Measurements from ENCODE around the gene SPDEF. TPM values are rescaled to one million over a fixed set of nuclear protein-coding genes. Genes with fewer than 3 reads are reported as not detected.
A peak's percentile ranks its signal among the peaks of the same experiment; 100 is the strongest.

The SPDEF gene
- total RNA-seq, 4 donors from 2014 or later: not detected

GRCh38 chr6:34534656-34535055, 21.5 kb downstream of the SPDEF start:
- TF ChIP-seq CTCF (IDR thresholded peaks at IDR 0.05) (no peak), EP300 (IDR thresholded peaks at IDR 0.05) (no peak)
- WGBS, 2 donors: 76 to 88% methylated on average over 14 to 16 of the region's 16 CpGs
- no peaks in the 10 kb centered on the region for H3K27me3 ChIP-seq

GRCh38 chr6:34534146-34534545, 22.0 kb downstream of the SPDEF start:
- 80 to 84% methylated on average over 6 of the region's 6 CpGs for WGBS, 2 donors
- TF ChIP-seq EP300 (IDR thresholded peaks at IDR 0.05) (no peak), POLR2A (IDR thresholded peaks at IDR 0.05) (no peak), CTCF (IDR thresholded peaks at IDR 0.05) (no peak)
- Histone ChIP-seq H3K4me3 (no peak overlapping the region), H3K9me3 (no peaks in the 10 kb centered on the region), H3K36me3 (no peaks in the 10 kb centered on the region), H3K4me1 (no peaks in the 10 kb centered on the region), H3K27ac (no peak overlapping the region), H3K27me3 (no peaks in the 10 kb centered on the region)
- DNase-seq (ENCODE audit: low spot score in 2 of 2): no peak

More at GRCh38 chr6:34534656-34535055, 21.5 kb downstream of the SPDEF start:
- Histone ChIP-seq H3K9me3 (no peaks in the 10 kb centered on the region), H3K4me3 (no peak overlapping the region), H3K27ac (no peak overlapping the region), H3K4me1 (no peaks in the 10 kb centered on the region), H3K36me3 (no peaks in the 10 kb centered on the region)
- DNase-seq (ENCODE audit: low spot score in 2 of 2): no peak

- no peaks in the 10 kb centered on the region for H3K27me3 ChIP-seq
- WGBS, 2 donors: 53 to 65% methylated on average over 15 of the region's 15 CpGs
- DNase-seq (ENCODE audit: low spot score in 2 of 2): no peak
- H3K27ac ChIP-seq: peak overlapping the region in 2 of 4 donors; percentile 32 to 65
- H3K36me3 ChIP-seq: no peaks in the 10 kb centered on the region
- peaks cover 0 to 6% (median 0%) of the 10 kb centered on the region in 4 donors for H3K4me1 ChIP-seq
- TF ChIP-seq EP300 (IDR thresholded peaks at IDR 0.05) (no peak), CTCF (IDR thresholded peaks at IDR 0.05) (no peak), POLR2A (IDR thresholded peaks at IDR 0.05) (no peak)
- H3K4me3 ChIP-seq: peak overlapping the region in 3 of 4 donors; percentile 3 to 46 (median 30)
- no peaks in the 10 kb centered on the region for H3K9me3 ChIP-seq
Observed at GRCh38 chr6:34532230-34532629, 23.9 kb downstream of the SPDEF start.

GRCh38 chr6:34531580-34532201, 24.4 kb downstream of the SPDEF start:
- H3K27me3 ChIP-seq: no peaks in the 10 kb centered on the region
- H3K9me3 ChIP-seq: no peaks in the 10 kb centered on the region
- WGBS, 2 donors: 75 to 82% methylated on average over 29 of the region's 29 CpGs
- TF ChIP-seq POLR2A (IDR thresholded peaks at IDR 0.05): peak in 1 of 2 donors; percentile 92
- TF ChIP-seq CTCF (IDR thresholded peaks at IDR 0.05): peak in 1 of 5 experiments; percentile 6
- peak in 1 of 2 donors; percentile 80 for TF ChIP-seq EP300 (IDR thresholded peaks at IDR 0.05)
- peak; percentile 72 to 76 for DNase-seq (ENCODE audit: low spot score in 2 of 2)
- peak overlapping the region in 3 of 4 donors; percentile 17 to 69 (median 62) for H3K27ac ChIP-seq
- no peaks in the 10 kb centered on the region for H3K36me3 ChIP-seq
- H3K4me3 ChIP-seq: peak overlapping the region in 2 of 4 donors; percentile 30 to 46
- H3K4me1 ChIP-seq: peaks cover 0 to 9% (median under 1%) of the 10 kb centered on the region in 4 donors

GRCh38 chr6:34530753-34531365, 25.3 kb downstream of the SPDEF start:
- peak overlapping the region in 2 of 4 donors; percentile 17 to 69 for H3K27ac ChIP-seq
- 90 to 92% methylated on average over 18 of the region's 18 CpGs for WGBS, 2 donors
- no peak for TF ChIP-seq EP300 (IDR thresholded peaks at IDR 0.05)
- TF ChIP-seq CTCF (IDR thresholded peaks at IDR 0.05): no peak
- TF ChIP-seq POLR2A (IDR thresholded peaks at IDR 0.05): no peak

More at GRCh38 chr6:34530753-34531365, 25.3 kb downstream of the SPDEF start:
- no peaks in the 10 kb centered on the region for H3K9me3 ChIP-seq
- peak overlapping the region in 1 of 4 donors; percentile 29 for H3K4me3 ChIP-seq
- no peak for DNase-seq (ENCODE audit: low spot score in 2 of 2)
- no peaks in the 10 kb centered on the region for H3K27me3 ChIP-seq
- peaks cover 0 to 16% (median 2%) of the 10 kb centered on the region in 4 donors for H3K4me1 ChIP-seq
- no peaks in the 10 kb centered on the region for H3K36me3 ChIP-seq
